Stimulated activated naive B cell treated with anti-CD40 and anti-IgM and Interleukin-4, amounts not matched to agents 10 μg/mL and 1 μg/mL and 100 μg/mL, for 72 hours (primary cell): ENCODE measurements around the gene ZNF853.
"Not testable (repeated sequence)": the region's sequence is repeated elsewhere in the genome, so short reads cannot be mapped to it uniquely, and the experiment has no call there.

ENCODE experiments used
- ATAC-seq, 2 donors: fragments of 150-1000 bp; cut with Tn5 transposase; replicated peaks; 2 replicates each; pipeline ENCODE4 v1.10.0; 2021; ENCODE audit warnings: moderate library complexity in 1 of 2
- DNase-seq: peaks from one replicate; pipeline ENCODE4 v3.0.0; 2021
- H3K27ac Mint-ChIP-seq: one replicate; pipeline ENCODE4 v1.8.0; 2022; ENCODE audit warnings: mild to moderate bottlenecking, mixed read lengths
- H3K27me3 Mint-ChIP-seq, 2 donors: one replicate each; pipeline ENCODE4 v1.8.0; 2022; ENCODE audit warnings: mixed read lengths in 2 of 2
- H3K36me3 Mint-ChIP-seq, 2 donors: one replicate each; pipeline ENCODE4 v1.8.0; 2022; ENCODE audit warnings: mixed read lengths in 2 of 2, mild to moderate bottlenecking in 1 of 2
- H3K4me1 Mint-ChIP-seq, 2 donors: one replicate each; pipeline ENCODE4 v1.8.0; 2022; ENCODE audit warnings: mixed read lengths in 2 of 2, mild to moderate bottlenecking in 1 of 2
- H3K4me3 Mint-ChIP-seq, 2 donors: one replicate each; pipeline ENCODE4 v1.8.0; 2022; ENCODE audit warnings: mild to moderate bottlenecking in 2 of 2, mixed read lengths in 2 of 2, moderate library complexity in 1 of 2
- H3K9me3 Mint-ChIP-seq, 2 donors: one replicate each; pipeline ENCODE4 v1.8.0; 2022; ENCODE audit warnings: mixed read lengths in 2 of 2, mild to moderate bottlenecking in 1 of 2

ZNF853 gene

DNA sequence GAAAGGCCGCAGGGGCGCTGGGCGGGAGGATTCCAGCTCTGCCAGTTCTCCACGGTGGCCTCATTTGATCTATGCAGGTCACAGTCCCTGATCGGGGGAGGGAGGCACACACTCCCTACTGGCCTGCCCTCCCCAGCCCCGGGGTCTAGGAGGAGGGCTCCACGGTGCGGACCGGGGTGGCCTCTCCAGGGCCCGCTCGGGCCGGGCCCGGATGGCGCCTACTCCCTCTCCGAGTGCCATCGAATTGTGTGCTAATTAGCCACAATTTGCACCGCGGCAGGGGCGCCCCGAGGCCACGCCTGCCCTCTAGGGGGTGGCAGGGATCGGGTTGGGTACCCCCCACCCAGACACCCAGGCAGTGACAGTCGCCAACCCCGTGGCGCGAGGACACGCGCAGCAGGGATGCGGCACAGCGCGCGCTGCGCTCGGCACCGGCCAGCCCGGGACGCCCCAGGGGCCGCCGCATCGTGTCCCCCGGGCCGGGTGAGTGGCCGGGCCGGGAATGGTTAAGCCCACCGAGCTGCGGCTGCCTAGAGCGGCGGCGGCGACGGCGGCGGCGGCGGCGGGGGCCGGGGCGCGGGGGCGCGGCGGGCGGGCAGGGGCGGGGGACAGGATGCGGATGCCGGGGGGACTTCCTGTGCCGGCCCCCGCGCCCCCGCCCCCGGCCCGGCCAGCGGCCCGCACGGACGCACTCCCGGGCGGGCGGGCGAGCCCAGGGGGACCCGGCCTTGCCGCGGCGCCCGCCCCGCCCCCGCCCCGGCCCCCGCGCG lies at the start of gene ZNF853:
Gene ZNF853, plus strand, starts transcription at position 658 of the 770 bp plus-strand sequence. CDS start 565 bp downstream, outside the sequence.
- Mint-ChIP-seq H3K36me3 (peaks cover 0 to 12% of the 10 kb centered on the region in 2 donors), H3K27ac (peak within 1 kb of the TSS; percentile 26)

DNA sequence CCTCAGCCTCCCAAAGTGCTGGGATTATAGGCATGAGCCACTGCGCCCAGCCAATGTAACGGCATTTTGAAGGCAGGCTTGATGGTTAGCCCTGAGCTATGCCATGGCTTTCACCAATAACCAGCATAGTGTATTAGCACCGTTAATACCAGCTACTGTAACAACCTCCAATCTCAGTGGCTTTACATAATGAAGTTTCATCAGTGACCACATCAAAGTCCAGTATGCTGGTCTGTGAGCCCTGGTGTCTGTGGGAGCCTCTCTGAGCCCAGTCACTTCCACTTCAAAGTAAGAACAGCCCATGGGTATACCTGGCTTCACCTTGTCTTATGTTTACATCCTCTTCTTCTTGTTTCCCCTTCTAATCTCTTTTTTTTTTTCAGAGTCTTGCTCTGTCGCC lies 49.8 kb upstream of the ZNF853 start:
- Mint-ChIP-seq H3K4me1 (no peaks in the 10 kb centered on the region), H3K4me3 (no peak overlapping the region), H3K27me3 (peaks cover 0 to 9% of the 10 kb centered on the region in 2 donors), H3K9me3 (no peaks in the 10 kb centered on the region), H3K27ac (no peak overlapping the region), H3K36me3 (no peaks in the 10 kb centered on the region)
- ATAC-seq (no peak), DNase-seq (no peak)

More for the DNA sequence above, at the start of gene ZNF853:
- Mint-ChIP-seq H3K4me1 (peaks cover 14 to 36% of the 10 kb centered on the region in 2 donors), H3K4me3 (peak within 1 kb of the TSS; percentile 72 to 84), H3K9me3 (no peaks in the 10 kb centered on the region), H3K27me3 (peaks cover 0 to 4% of the 10 kb centered on the region in 2 donors)
- peak; percentile 60 to 61 for ATAC-seq
- DNase-seq = no peak

DNA sequence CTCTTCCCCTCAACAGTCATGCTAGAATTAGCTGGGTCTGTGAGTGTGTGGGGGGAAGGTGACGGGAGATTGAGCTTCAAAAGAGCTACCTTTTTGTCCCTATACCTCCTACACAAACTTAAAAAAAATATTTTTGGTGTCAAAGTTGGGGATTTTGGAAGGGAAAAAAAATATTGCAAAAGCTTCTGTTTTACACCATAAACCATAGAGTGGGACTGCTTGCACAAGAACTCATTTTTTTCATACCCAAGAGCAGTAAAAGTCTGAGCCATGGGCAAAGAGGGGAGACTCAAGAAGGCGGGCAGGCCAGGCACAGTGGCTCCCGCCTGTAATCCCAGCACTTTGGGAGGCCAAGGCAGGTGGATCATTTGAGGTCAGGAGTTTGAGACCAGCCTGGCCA lies 47.5 kb upstream of the ZNF853 start:
- ATAC-seq = no peak
- no peak overlapping the region for H3K27ac Mint-ChIP-seq
- H3K27me3 Mint-ChIP-seq = peaks cover 0 to 10% of the 10 kb centered on the region in 2 donors

DNA sequence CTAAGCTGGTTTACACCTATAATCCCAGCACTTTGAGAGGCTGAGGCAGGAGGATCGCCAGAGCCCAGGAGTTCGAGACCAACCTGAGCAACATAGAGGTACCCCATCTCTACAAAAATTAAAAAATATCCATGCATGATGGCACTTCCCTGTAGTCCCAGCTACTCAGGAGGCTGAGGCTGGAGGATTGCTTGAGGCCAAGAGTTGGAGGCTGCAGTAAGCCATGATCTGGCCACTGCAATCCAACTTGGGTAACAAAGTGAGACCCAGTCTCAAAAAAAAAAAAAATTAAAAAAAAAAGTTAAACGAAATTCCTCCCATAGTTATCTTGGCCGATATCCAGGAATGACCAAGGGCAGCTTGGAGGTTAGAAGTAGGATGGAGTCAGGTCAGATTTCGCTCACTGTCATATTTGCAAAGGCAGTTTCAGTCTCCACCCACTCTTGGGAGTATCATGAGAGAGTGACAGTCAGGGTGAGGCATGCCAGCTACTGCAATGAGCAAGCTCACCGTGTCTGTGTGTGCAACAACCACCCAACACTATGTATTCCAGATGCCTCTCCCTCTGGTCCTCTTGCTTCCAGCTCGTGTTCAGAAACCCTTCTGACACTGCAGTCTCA lies 44.1 kb upstream of the ZNF853 start:
- no peak for ATAC-seq

More for the DNA sequence above, 47.5 kb upstream of the ZNF853 start:
- DNase-seq = no peak
- H3K36me3 Mint-ChIP-seq = no peaks in the 10 kb centered on the region
- no peak overlapping the region for H3K4me3 Mint-ChIP-seq
- H3K4me1 Mint-ChIP-seq = no peaks in the 10 kb centered on the region
- H3K9me3 Mint-ChIP-seq = no peaks in the 10 kb centered on the region

DNA sequence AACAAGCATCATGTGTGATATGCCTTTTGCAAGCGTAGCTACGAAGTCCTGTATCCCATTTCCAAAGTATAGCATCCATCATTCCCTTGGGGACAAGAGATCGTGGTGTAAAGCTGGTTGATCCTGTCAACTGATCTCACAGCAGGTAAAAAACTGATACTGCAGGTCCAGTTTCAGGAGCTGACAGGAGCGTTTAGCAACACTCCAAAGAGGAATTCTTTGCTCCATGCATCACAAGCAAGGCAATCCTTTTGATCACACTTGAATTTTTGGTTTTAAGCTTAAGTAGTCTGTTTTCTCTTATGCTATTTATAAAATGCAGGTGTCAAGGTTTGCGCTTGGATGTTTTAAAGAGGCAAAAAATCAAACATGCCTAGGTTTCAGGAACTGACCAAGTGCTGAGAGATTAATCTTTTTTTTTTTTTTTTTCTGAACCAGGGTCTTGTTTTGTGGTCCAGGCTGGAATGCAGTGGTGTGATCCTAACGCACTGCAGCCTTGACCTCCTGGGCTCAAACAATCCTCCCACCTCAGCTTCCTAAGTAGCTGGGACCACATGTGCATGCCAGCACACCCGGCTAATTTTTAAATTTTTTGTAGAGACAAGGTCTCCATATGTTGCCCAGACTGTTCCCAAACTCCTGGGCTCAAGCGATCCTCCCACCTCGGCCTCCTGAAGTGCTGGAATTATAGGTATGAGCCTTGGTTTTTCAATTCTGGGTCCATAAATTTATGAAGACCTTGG lies 40.0 kb upstream of the ZNF853 start:
- ATAC-seq (no peak), DNase-seq (no peak)
- Mint-ChIP-seq H3K4me3 (peak overlapping the region; percentile 14 to 15), H3K9me3 (no peaks in the 10 kb centered on the region), H3K36me3 (peaks cover 7 to 11% of the 10 kb centered on the region in 2 donors), H3K4me1 (peaks cover 12 to 25% of the 10 kb centered on the region in 2 donors), H3K27ac (peak overlapping the region; percentile 44), H3K27me3 (peaks cover 0 to 3% of the 10 kb centered on the region in 2 donors)

More for the DNA sequence above, 44.1 kb upstream of the ZNF853 start:
- Mint-ChIP-seq H3K36me3 (no peaks in the 10 kb centered on the region), H3K27ac (no peak overlapping the region), H3K4me3 (no peak overlapping the region), H3K9me3 (no peaks in the 10 kb centered on the region), H3K4me1 (peaks cover 0 to 2% of the 10 kb centered on the region in 2 donors), H3K27me3 (peaks cover 0 to 10% of the 10 kb centered on the region in 2 donors)
- no peak for DNase-seq

DNA sequence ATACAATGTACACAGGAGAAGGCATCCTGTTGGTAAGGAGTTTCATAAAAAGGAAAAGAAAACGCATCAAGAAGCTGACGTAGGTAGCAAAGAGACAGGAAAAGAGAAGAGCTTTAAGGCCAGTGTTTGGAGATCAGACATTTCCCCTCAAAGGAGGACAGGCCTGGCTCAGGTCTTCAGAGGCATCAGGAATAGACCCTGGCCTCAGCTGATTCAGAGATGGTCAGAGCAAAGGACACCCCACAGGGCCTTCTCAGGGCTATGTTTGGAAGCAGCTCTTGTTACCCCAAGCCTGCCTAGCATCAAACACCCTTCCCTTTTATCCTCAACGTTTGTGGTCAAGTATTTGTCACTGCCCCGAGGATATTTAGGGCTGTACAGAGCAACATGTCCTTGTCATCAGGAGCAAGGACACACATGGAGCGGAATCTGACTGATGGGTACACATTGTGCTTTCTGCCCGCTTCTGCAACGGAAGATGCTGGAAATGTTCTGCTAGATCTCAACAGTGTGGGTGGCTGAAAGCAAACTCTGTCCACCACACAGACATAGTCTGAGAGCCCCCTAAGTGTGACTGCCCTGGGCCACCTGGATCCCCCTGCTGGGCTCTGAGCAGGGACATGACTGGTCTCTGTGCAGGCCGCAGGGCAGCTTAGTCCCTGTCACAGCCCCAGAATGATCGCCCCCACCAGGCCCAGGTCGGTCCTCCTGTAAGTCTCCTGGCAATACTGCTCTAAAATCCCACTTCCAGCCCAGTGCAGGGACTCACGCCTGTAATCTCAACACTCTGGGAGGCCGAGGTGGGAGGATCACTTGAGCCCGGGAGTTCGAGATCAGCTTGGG lies 39.2 kb upstream of the ZNF853 start:
- H3K4me3 Mint-ChIP-seq = peak overlapping the region; percentile 85
- no peak for DNase-seq
- H3K4me1 Mint-ChIP-seq = peaks cover 16 to 33% of the 10 kb centered on the region in 2 donors
- peak overlapping the region; percentile 79 for H3K27ac Mint-ChIP-seq
- ATAC-seq = no peak
- H3K36me3 Mint-ChIP-seq = peaks cover 13 to 19% of the 10 kb centered on the region in 2 donors
- no peaks in the 10 kb centered on the region for H3K27me3 Mint-ChIP-seq
- H3K9me3 Mint-ChIP-seq = no peaks in the 10 kb centered on the region

DNA sequence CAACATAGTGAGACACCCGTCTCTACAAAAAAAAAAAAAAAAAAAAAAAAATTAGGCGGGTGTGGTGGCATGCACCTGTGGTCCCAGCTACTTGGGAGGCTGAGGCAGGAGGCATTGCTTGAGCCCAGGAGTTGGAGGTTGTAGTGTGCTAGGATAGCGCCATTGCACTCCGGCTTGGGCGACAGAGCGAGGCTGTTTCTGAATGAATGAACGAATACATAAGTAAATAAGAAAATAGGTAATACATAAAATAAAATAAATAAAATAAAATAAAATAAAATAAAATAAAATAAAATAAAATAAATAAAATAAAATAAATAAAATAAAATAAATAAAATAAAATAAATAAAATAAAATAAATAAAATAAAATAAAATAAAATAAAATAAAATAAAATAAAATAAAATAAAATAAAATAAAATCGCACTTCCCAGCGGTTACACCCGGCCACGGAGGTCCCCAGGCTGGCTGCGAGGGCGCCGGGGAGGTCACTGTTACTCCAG lies 38.5 kb upstream of the ZNF853 start:
- peak in 1 of 2 donors; percentile 26 for ATAC-seq
- H3K27ac Mint-ChIP-seq = peak overlapping the region; percentile 97
- DNase-seq, H3K9me3 Mint-ChIP-seq, H3K27me3 Mint-ChIP-seq: not testable (repeated sequence)
- H3K4me3 Mint-ChIP-seq = peak overlapping the region; percentile 96
- H3K36me3 Mint-ChIP-seq = peaks cover 18 to 24% of the 10 kb centered on the region in 2 donors
- peaks cover 20 to 37% of the 10 kb centered on the region in 2 donors for H3K4me1 Mint-ChIP-seq

DNA sequence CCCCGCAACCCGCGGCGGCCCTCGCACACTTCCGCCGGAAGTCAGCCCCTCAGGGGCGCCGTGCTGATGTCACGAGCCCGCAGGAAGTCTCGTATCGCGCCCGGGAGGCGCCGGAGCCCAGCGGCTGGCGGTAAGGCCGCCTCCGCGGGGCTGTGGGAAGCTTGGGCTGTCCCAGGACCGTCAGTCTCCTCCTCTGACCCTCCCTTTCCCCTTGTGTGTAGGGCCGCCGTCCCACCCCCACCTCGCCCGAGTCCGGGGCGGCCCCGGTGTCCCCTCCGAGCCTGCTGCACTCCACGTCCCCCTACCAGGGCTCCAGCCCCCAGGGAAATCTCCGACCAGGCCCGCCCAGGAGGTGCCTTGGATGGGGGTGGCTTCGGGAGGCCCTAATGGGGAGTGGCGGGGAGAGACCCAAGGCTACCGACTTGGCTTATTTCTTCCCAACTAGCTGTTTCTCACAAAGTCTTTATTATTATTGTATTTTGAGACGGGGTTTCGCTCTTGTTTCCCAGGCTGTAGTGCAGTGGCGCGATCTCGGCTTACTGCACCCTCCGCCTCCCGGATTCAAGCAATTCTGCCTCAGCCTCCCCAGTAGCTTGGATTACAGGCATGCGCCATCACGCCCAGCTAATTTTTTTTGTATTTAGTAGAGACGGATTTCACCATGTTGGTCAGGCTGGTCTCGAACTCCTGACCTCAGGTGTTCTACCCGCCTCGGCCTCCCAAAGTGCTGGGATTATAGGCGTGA lies 37.9 kb upstream of the ZNF853 start, which contains the start of gene ZDHHC4:
Gene ZDHHC4, plus strand, starts transcription at position 86 of the 745 bp plus-strand sequence. CDS start 3,108 bp downstream, outside the sequence.
- Mint-ChIP-seq H3K36me3 (peaks cover 23 to 31% of the 10 kb centered on the region in 2 donors), H3K4me1 (peaks cover 20 to 37% of the 10 kb centered on the region in 2 donors), H3K27me3 (no peaks in the 10 kb centered on the region), H3K4me3 (peak within 1 kb of the TSS; percentile 96), H3K9me3 (no peaks in the 10 kb centered on the region), H3K27ac (peak within 1 kb of the TSS; percentile 97)
- ATAC-seq = peak; percentile 96 to 99
- peak; percentile 88 for DNase-seq

DNA sequence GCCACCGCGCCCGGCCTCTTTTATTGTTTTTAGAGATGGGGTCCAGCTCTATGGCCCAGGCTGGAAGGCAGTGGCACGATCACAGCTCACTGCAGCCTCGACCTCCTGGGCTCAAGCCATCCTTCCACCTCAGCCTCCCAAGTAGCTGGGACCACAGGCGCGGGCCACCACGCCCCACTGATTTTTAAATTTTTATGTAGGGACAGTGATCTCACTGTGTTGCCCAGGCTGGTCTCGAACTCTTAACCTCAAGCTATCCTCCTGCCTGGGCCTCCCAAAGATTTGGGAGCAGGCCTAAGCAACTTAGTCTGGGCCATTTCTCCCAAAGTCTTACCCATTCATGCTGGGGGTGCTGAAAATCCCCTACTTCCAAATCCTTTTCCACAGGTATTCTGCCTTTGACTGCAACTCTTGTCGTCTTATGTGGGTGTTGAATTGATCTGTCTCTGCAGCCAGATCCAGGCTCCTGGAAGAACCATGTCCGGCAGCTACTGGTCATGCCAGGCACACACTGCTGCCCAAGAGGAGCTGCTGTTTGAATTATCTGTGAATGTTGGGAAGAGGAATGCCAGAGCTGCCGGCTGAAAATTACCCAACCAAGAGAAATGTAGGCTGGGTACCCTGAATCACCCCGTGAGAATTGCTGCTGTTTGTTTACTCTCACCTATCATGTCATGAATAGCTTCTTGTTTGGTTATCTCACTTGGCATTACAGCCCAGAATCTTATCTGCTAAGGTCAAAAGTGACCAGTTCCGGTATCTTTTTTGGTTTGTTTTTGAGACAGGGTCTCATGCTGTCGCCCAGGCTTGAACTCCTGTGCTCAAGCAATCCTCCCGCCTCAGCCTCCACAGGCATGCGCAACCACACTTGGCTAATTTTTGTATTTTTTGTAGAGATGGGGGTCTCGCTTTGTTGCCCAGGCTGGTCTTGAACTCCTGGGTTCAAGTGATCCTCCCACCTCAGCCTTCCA lies 37.0 kb upstream of the ZNF853 start:
- H3K27ac Mint-ChIP-seq = peak overlapping the region; percentile 97
- DNase-seq (no peak), ATAC-seq (no peak)
- H3K4me1 Mint-ChIP-seq = peaks cover 20 to 37% of the 10 kb centered on the region in 2 donors
- no peaks in the 10 kb centered on the region for H3K9me3 Mint-ChIP-seq
- peak overlapping the region; percentile 96 for H3K4me3 Mint-ChIP-seq
- peaks cover 26 to 33% of the 10 kb centered on the region in 2 donors for H3K36me3 Mint-ChIP-seq
- no peaks in the 10 kb centered on the region for H3K27me3 Mint-ChIP-seq

DNA sequence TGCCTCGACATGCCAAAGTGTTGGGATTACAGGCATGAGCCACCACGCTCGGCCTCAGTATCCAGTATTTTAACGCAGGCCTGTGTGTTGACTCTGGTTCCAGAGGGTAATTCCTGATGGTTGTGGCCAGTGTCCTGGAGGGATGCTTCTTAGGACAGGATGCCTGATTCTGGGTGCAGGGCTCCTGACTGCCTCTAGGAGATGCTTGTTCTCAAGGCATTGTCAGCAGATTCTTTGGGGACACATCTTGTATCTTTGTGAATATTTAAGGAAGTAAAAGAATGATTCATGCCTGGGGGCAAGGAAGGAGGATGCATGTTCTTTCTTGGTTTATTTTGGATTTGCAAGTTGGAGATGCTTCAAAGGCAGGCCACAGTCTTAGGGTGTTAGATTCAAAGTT lies 36.0 kb upstream of the ZNF853 start:
- Mint-ChIP-seq H3K27me3 (no peaks in the 10 kb centered on the region), H3K4me1 (peaks cover 20 to 37% of the 10 kb centered on the region in 2 donors), H3K27ac (peak overlapping the region; percentile 7), H3K9me3 (no peaks in the 10 kb centered on the region), H3K36me3 (peaks cover 29 to 37% of the 10 kb centered on the region in 2 donors), H3K4me3 (no peak overlapping the region)
- ATAC-seq (no peak), DNase-seq (no peak)

DNA sequence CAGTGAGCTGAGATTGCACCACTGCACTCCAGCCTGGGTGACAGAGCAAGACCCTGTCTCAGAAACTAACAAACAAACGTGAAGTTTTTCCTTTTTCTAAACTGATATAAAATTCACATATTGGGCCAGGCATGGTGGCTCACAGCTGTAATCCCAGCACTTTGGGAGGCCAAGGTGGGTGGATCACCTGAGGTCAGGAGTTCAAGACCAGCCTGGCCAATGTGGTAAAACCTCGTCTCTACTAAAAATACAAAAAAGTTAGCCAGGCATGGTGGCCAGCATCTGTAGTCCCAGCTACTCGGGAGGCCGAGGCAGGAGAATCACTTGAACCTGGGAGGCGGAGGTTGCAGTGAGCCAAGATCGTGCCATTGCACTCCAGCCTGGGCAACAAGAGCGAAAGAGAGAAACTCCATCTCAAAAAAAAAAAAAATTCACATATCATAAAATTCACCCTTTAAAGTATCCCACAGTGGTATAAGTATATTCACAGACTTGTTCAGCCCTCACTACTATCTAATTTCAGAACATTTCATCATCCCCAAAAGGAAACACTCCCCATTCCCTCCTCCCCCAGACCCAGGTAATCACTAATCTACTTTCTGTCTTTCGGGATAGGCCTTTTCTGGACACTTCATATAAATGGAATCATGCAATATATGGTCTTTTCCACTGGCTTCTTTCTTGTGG lies 29.5 kb upstream of the ZNF853 start:
- DNase-seq, H3K27me3 Mint-ChIP-seq, H3K27ac Mint-ChIP-seq, H3K4me3 Mint-ChIP-seq, ATAC-seq, H3K9me3 Mint-ChIP-seq: not testable (repeated sequence)
- Mint-ChIP-seq H3K36me3 (peaks cover 48 to 60% of the 10 kb centered on the region in 2 donors), H3K4me1 (peaks cover 15 to 25% of the 10 kb centered on the region in 2 donors)
